ENCODE results near the gene ASXL3. TPM values are rescaled to one million over a fixed set of nuclear protein-coding genes. Genes with fewer than 3 reads are reported as not detected.

Gene ASXL3
- polyA plus RNA-seq, 1 donor from 2014 or later: 15.2 TPM

DNA sequence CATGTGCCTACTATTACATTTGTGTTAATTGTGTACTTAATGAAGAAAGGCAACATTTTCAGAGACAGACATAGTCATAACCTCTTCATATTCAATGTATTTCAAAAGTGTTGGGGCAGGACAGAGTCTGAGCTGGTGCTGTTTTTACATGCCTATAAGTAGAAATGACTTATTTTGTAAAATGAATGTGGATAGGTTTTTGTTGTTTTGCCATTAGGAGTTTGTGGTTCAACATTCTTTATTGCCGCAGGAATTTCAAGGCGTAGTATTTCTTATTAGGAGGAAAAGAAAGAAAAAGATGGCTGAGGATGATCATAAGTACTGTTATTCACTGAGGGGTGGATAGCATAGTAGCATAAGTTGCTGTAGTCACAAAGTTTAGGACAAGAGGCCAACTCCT lies 21.2 kb upstream of the ASXL3 start:
- no peaks in the 10 kb centered on the region for H3K27me3 ChIP-seq (ENCODE audit: insufficient read depth, low read depth, low read length)
- no peaks in the 10 kb centered on the region for H3K9me2 ChIP-seq (ENCODE audit: insufficient read depth, low read length)
- no peak overlapping the region for H3K27ac ChIP-seq (ENCODE audit: low read length)
- H4K20me1 ChIP-seq (ENCODE audit: insufficient read depth): no peaks in the 10 kb centered on the region
- no peak overlapping the region for H3K4me3 ChIP-seq (ENCODE audit: low read length)
- no peaks in the 10 kb centered on the region for H3K36me3 ChIP-seq (ENCODE audit: insufficient read depth, low read length)
- H3F3A ChIP-seq (ENCODE audit: insufficient read depth, low read length, poor library complexity, severe bottlenecking): no peaks in the 10 kb centered on the region
- H3K4me2 ChIP-seq (ENCODE audit: low read length): no peak overlapping the region
- no peaks in the 10 kb centered on the region for H3K9me3 ChIP-seq (ENCODE audit: low read length)
- no peaks in the 10 kb centered on the region for H3K79me2 ChIP-seq (replicated peaks; ENCODE audit: insufficient read depth, low read length)
- no peak overlapping the region for H3K9ac ChIP-seq (ENCODE audit: low read length)
- H2AFZ ChIP-seq (ENCODE audit: low read depth, low read length): no peak overlapping the region
- TF ChIP-seq SMC3 (conservative IDR thresholded peaks at IDR 0.05; ENCODE audit: poor library complexity): no peak
- no peak for TF ChIP-seq CTCF (IDR thresholded peaks at IDR 0.05; ENCODE audit: poor library complexity, severe bottlenecking)
- TF ChIP-seq POLR2AphosphoS5 (IDR thresholded peaks at IDR 0.05): no peak
- TF ChIP-seq MXI1 (conservative IDR thresholded peaks at IDR 0.05; ENCODE audit: poor library complexity, severe bottlenecking): no peak
- no peak for TF ChIP-seq TAF1 (IDR thresholded peaks at IDR 0.05; ENCODE audit: low read depth)
- TF ChIP-seq EP300 (conservative IDR thresholded peaks at IDR 0.05; ENCODE audit: poor library complexity, severe bottlenecking): no peak
- no peak for TF ChIP-seq REST (IDR thresholded peaks at IDR 0.05; ENCODE audit: borderline replicate concordance)
- no peak for TF ChIP-seq EZH2 (IDR thresholded peaks at IDR 0.05; ENCODE audit: borderline replicate concordance, insufficient read depth, low read length, poor library complexity, severe bottlenecking)
- TF ChIP-seq RAD21 (conservative IDR thresholded peaks at IDR 0.05): no peak

DNA sequence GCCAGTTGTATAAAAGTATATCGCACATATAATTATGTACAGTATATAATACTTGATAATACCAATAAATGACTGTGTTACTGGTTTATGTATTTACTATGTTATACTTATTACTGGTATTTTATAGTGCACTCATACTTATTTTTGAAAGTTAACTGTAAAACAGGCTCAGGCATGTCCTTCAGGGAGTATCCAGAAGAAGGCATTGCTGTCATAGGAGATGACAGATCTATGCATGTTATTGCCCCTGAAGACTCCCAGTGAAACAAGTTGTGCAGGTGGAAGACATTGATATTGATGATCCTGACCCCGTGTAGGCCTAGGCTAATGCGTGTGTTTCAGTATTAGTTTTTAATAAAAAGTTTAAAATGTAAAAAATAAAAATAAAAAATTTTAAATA lies 20.3 kb upstream of the ASXL3 start:
- Histone ChIP-seq H4K20me1 (ENCODE audit: insufficient read depth) (no peaks in the 10 kb centered on the region), H3K4me2 (ENCODE audit: low read length) (no peak overlapping the region), H3K9ac (ENCODE audit: low read length) (no peak overlapping the region), H3F3A (ENCODE audit: insufficient read depth, low read length, poor library complexity, severe bottlenecking) (no peaks in the 10 kb centered on the region), H2AFZ (ENCODE audit: low read depth, low read length) (no peak overlapping the region), H3K36me3 (ENCODE audit: insufficient read depth, low read length) (no peaks in the 10 kb centered on the region), H3K27ac (ENCODE audit: low read length) (no peak overlapping the region), H3K79me2 (replicated peaks; ENCODE audit: insufficient read depth, low read length) (no peaks in the 10 kb centered on the region), H3K9me2 (ENCODE audit: insufficient read depth, low read length) (no peaks in the 10 kb centered on the region), H3K27me3 (ENCODE audit: insufficient read depth, low read depth, low read length) (no peaks in the 10 kb centered on the region), H3K9me3 (ENCODE audit: low read length) (no peaks in the 10 kb centered on the region), H3K4me3 (ENCODE audit: low read length) (no peak overlapping the region)
- TF ChIP-seq TAF1 (IDR thresholded peaks at IDR 0.05; ENCODE audit: low read depth) (no peak), MXI1 (conservative IDR thresholded peaks at IDR 0.05; ENCODE audit: poor library complexity, severe bottlenecking) (no peak), EP300 (conservative IDR thresholded peaks at IDR 0.05; ENCODE audit: poor library complexity, severe bottlenecking) (no peak), REST (IDR thresholded peaks at IDR 0.05; ENCODE audit: borderline replicate concordance) (no peak), RAD21 (conservative IDR thresholded peaks at IDR 0.05) (no peak), EZH2 (IDR thresholded peaks at IDR 0.05; ENCODE audit: borderline replicate concordance, insufficient read depth, low read length, poor library complexity, severe bottlenecking) (no peak), SMC3 (conservative IDR thresholded peaks at IDR 0.05; ENCODE audit: poor library complexity) (no peak), CTCF (IDR thresholded peaks at IDR 0.05; ENCODE audit: poor library complexity, severe bottlenecking) (no peak), POLR2AphosphoS5 (IDR thresholded peaks at IDR 0.05) (no peak)

Measured in neural cell (in vitro differentiated cells).